Measurements from ENCODE around the gene EOLA2.
"Not testable (repeated sequence)": the region's sequence is repeated elsewhere in the genome, so short reads cannot be mapped to it uniquely, and the experiment has no call there.

Gene EOLA2

DNA sequence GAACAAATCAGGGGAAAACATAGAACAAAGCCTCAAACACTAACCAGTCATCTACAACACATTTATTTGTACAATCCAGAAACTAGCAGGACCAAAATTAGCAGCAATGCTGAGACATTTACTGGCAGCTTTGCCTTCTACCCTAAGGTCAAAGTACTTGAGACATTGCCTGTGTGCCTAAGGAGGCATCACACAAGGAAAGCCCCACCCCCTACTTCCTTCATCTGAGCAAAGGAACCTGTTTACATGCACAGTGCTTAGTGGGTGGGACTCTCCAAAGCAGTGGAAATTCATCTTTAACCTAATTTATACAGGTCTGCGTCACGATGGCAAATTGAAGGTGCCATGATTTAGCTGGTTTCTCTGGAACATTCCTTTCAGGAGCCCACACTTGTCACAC lies 6.1 kb downstream of the EOLA2 start:
- DNase-seq: not testable (repeated sequence)

- DNase-seq: not testable (repeated sequence)
Measured at GRCh38 chrX:149931355-149931754, 6.9 kb downstream of the EOLA2 start.

GRCh38 chrX:149929400-149929799 lies 8.9 kb downstream of the EOLA2 start, which contains the start of gene HSFX4:
TSS of gene HSFX4 (plus strand) at chrX:149929573. CDS start at chrX:149929645, 72 bp downstream.
- not testable (repeated sequence) for DNase-seq

DNA sequence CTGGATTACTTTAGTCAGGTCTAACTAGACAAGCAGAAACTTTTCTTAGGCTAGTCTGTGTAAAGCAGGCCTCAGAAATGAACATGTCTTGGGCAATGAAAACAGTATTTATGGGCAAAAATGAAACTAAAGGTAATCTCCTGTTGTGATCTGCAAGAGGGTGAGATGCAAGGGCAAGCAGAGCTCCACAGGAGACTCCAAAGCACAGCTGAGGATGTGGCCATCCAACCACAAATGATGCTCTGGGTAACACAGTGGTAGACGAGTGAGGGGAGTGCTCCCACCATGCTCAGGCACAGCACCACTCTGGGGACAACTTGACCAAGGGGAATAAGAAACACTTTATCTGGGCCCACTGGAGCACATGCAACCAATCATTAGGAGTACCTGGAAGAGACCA lies 9.7 kb downstream of the EOLA2 start:
- DNase-seq: not testable (repeated sequence)

GRCh38 chrX:149927964-149928258 lies 10.4 kb downstream of the EOLA2 start:
- DNase-seq: not testable (repeated sequence)

- DNase-seq: not testable (repeated sequence)
Measured at GRCh38 chrX:149927245-149927963, 10.9 kb downstream of the EOLA2 start.

GRCh38 chrX:149924434-149924833 lies 13.9 kb downstream of the EOLA2 start:
- not testable (repeated sequence) for DNase-seq

- not testable (repeated sequence) for DNase-seq
Measured at GRCh38 chrX:149923836-149924235, 14.5 kb downstream of the EOLA2 start.

DNA sequence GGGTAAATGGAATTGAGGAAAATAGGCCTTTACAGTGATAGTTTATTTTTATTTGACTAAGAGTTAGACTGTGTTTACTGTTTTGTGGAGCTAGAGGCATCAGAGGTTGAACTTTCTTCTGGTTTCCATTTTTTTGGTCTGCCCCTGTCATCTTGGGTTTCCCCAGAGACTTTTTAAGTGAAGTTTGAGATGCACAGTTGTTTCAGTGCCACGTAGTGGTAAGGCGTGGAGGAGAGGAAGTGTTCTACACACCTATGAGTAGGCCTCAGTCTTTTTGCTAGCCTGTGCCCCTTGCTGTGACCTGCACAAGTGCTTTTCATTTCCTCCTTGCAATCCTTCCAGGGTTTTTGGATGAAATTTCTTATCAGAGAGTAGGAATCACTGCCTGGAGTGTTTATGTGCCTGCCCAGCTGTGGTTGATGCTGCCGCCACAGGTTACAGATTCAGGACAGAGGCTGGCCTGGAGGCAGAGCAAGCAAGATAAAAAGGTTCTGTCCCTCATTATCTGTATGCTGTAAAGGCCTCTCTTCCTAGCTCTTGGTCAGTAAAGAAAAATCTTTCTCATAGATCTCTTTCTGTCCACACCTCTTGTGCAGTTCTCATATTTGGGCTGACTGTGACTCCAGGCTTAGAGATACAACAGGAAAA lies 21.4 kb downstream of the EOLA2 start:
- DNase-seq: no peak

DNA sequence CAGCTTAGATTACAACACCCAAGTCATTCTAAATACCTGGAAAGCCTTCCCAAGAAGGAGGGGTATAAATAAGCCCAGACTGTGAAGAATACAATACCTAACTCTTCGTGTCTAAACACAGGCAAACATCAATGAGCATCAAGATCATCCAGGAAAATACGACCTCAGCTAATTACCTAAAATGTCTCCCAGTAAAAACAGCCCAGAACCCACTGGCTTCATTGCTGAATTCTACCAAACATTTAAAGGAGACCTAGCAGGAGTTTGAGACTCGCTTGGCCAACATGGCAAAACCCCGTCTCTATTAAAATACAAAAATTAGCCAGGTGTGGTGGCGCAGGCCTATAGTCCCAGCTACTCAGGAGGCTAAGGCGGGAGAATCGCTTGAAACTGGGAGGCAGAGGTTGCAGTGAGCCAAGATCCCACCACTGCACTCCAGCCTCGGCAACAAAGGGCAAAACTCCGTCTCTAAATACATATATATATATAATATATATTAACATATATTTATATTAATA lies 28.1 kb downstream of the EOLA2 start:
- DNase-seq: no peak

GRCh38 chrX:149909324-149910177 lies 28.7 kb downstream of the EOLA2 start:
- DNase-seq: no peak

DNA sequence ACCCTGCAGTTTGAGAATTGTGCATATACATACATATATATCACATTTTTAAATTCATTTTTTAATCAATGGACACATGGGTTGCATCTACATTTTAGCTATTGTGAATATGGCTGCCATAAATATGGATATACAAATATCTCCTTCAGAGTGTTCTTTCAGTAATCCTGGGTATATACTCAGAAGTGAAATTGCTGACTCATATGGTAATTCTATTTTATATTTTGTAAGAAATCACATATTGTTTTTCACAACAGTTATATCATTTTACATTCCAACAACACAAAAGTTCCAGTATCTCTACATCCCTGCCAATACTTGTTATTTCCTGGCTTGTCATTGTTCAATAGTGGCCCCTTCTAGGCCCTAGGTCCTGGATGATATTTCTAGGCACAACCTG lies 29.6 kb downstream of the EOLA2 start:
- DNase-seq: no peak

GRCh38 chrX:149908308-149908707 lies 30.0 kb downstream of the EOLA2 start:
- no peak for DNase-seq

- no peak for DNase-seq
Measured at GRCh38 chrX:149903889-149904748, 34.2 kb downstream of the EOLA2 start.

GRCh38 chrX:149898554-149898953 lies 39.7 kb downstream of the EOLA2 start:
- no peak for DNase-seq

GRCh38 chrX:149890828-149891227 lies 47.5 kb downstream of the EOLA2 start:
- not testable (repeated sequence) for DNase-seq

All from stimulated activated CD4-positive, alpha-beta T cell treated with anti-CD3 and anti-CD28 coated beads, Interleukin-2, amount 100 ng/mL, for 24 hours (primary cell).